ENCODE measurements around the gene PAM. TPM values are rescaled to one million over a fixed set of nuclear protein-coding genes. Genes with fewer than 3 reads are reported as not detected.

The PAM gene
- total RNA-seq, 1 experiment from 2014 or later: 190 TPM

DNA sequence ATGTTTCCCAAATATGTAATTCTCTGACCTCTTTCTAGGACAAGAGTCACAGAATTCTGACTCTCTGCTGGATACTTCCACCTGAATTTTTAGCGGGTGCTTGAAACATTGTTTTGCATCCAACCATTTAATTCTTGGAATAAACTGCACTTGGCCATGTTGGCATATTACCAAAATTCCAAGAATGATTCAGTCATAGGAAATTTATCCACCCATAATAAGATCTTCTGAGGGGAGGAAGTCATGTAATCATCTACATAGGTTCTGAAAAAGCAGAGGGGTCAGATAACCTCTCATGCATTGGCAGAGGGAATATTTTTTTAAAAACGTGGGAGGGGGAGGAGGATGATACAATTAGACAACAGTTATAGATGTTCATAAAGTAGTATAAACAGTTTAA is 156.9 kb downstream of the PAM start:
- H3K36me3 ChIP-seq (ENCODE audit: insufficient read depth, low read length, poor library complexity, severe bottlenecking): peaks cover 5% of the 10 kb centered on the region
- no peaks in the 10 kb centered on the region for H3K27me3 ChIP-seq (replicated peaks; ENCODE audit: insufficient read depth, low read depth, low read length, poor library complexity)
- peak; percentile 39 for DNase-seq (ENCODE audit: low spot score)
- no peak overlapping the region for H3K4me3 ChIP-seq (ENCODE audit: low read depth, low read length, poor library complexity, severe bottlenecking)
- no TSS peak for BruUV-seq (replicated peaks)
- ChIA-PET POLR2A (ENCODE audit: low non-redundant PET) (no interaction called here), CTCF (no interaction called here)
- no peak overlapping the region for H3K27ac ChIP-seq (ENCODE audit: low read depth, low read length, poor library complexity, severe bottlenecking)
- intact Hi-C loops (cut with micrococcal nuclease; ENCODE audit: unreplicated experiment): no loop called here
- peaks cover 14% of the 10 kb centered on the region for H3K4me1 ChIP-seq (ENCODE audit: insufficient read depth, low read length, poor library complexity, severe bottlenecking)
- no peaks in the 10 kb centered on the region for H3K9me3 ChIP-seq (ENCODE audit: low read depth, low read length, poor library complexity, severe bottlenecking)
- no peak for TF ChIP-seq EZH2 (IDR thresholded peaks at IDR 0.05; ENCODE audit: borderline replicate concordance, low read depth, low read length, poor library complexity, severe bottlenecking)
- TF ChIP-seq, protein P1, sequence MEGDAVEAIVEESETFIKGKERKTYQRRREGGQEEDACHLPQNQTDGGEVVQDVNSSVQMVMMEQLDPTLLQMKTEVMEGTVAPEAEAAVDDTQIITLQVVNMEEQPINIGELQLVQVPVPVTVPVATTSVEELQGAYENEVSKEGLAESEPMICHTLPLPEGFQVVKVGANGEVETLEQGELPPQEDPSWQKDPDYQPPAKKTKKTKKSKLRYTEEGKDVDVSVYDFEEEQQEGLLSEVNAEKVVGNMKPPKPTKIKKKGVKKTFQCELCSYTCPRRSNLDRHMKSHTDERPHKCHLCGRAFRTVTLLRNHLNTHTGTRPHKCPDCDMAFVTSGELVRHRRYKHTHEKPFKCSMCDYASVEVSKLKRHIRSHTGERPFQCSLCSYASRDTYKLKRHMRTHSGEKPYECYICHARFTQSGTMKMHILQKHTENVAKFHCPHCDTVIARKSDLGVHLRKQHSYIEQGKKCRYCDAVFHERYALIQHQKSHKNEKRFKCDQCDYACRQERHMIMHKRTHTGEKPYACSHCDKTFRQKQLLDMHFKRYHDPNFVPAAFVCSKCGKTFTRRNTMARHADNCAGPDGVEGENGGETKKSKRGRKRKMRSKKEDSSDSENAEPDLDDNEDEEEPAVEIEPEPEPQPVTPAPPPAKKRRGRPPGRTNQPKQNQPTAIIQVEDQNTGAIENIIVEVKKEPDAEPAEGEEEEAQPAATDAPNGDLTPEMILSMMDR (conservative IDR thresholded peaks at IDR 0.05; ENCODE audit: low read depth, low read length): no peak

- H3K9me3 ChIP-seq (ENCODE audit: low read depth, low read length, poor library complexity, severe bottlenecking): no peaks in the 10 kb centered on the region
- ChIA-PET CTCF (no interaction called here), POLR2A (ENCODE audit: low non-redundant PET) (no interaction called here)
- no peak for DNase-seq (ENCODE audit: low spot score)
- TF ChIP-seq EZH2 (IDR thresholded peaks at IDR 0.05; ENCODE audit: borderline replicate concordance, low read depth, low read length, poor library complexity, severe bottlenecking): no peak
- TF ChIP-seq, protein P1 (conservative IDR thresholded peaks at IDR 0.05; ENCODE audit: low read depth, low read length): no peak
- intact Hi-C loops (cut with micrococcal nuclease; ENCODE audit: unreplicated experiment): no loop called here
- H3K4me3 ChIP-seq (ENCODE audit: low read depth, low read length, poor library complexity, severe bottlenecking): no peak overlapping the region
- peaks cover 41% of the 10 kb centered on the region for H3K4me1 ChIP-seq (ENCODE audit: insufficient read depth, low read length, poor library complexity, severe bottlenecking)
- BruUV-seq (replicated peaks): no TSS peak
- no peaks in the 10 kb centered on the region for H3K27me3 ChIP-seq (replicated peaks; ENCODE audit: insufficient read depth, low read depth, low read length, poor library complexity)
- peaks cover 4% of the 10 kb centered on the region for H3K36me3 ChIP-seq (ENCODE audit: insufficient read depth, low read length, poor library complexity, severe bottlenecking)
- H3K27ac ChIP-seq (ENCODE audit: low read depth, low read length, poor library complexity, severe bottlenecking): no peak overlapping the region
Observed at GRCh38 chr5:102916109-102916508, 161.0 kb downstream of the PAM start.

GRCh38 chr5:102918986-102919610 is 164.0 kb downstream of the PAM start:
- BruUV-seq (replicated peaks): no TSS peak
- TF ChIP-seq, protein P1 (conservative IDR thresholded peaks at IDR 0.05; ENCODE audit: low read depth, low read length): no peak
- TF ChIP-seq EZH2 (IDR thresholded peaks at IDR 0.05; ENCODE audit: borderline replicate concordance, low read depth, low read length, poor library complexity, severe bottlenecking): no peak
- Histone ChIP-seq H3K27me3 (replicated peaks; ENCODE audit: insufficient read depth, low read depth, low read length, poor library complexity) (no peaks in the 10 kb centered on the region), H3K27ac (ENCODE audit: low read depth, low read length, poor library complexity, severe bottlenecking) (no peak overlapping the region), H3K36me3 (ENCODE audit: insufficient read depth, low read length, poor library complexity, severe bottlenecking) (peaks cover 4% of the 10 kb centered on the region), H3K4me3 (ENCODE audit: low read depth, low read length, poor library complexity, severe bottlenecking) (no peak overlapping the region), H3K9me3 (ENCODE audit: low read depth, low read length, poor library complexity, severe bottlenecking) (no peaks in the 10 kb centered on the region), H3K4me1 (ENCODE audit: insufficient read depth, low read length, poor library complexity, severe bottlenecking) (peaks cover 50% of the 10 kb centered on the region)
- ChIA-PET POLR2A (ENCODE audit: low non-redundant PET) (interaction anchor here (0.6 to 0.7 kb wide), 2 partner anchors 42 to 505 kb away, joined by 4 read pairs; no protein-coding TSS in a partner anchor), CTCF (no interaction called here)
- DNase-seq (ENCODE audit: low spot score): peak; percentile 56
- intact Hi-C loops (cut with micrococcal nuclease; ENCODE audit: unreplicated experiment): no loop called here

Measured in A673 (cell line).